ENCODE results near the gene EPHA6. TPM values are rescaled to one million over a fixed set of nuclear protein-coding genes. Genes with fewer than 3 reads are reported as not detected.

EPHA6 gene
- total RNA-seq, 1 experiment from 2014 or later = 1.1 TPM

GRCh38 chr3:97795951-97796350, 981.6 kb downstream of the EPHA6 start:
- no peak overlapping the region for H3K27ac Mint-ChIP-seq (ENCODE audit: unreplicated experiment)
- TF ChIP-seq CTCF (IDR thresholded peaks at IDR 0.05; ENCODE audit: unreplicated experiment) = no peak
- DNase-seq = no peak
- no TSS peak for BruUV-seq (replicated peaks)
- no peaks in the 10 kb centered on the region for H3K9me3 Mint-ChIP-seq (ENCODE audit: low read depth, unreplicated experiment)
- no peaks in the 10 kb centered on the region for H3K4me1 Mint-ChIP-seq (ENCODE audit: low read depth, unreplicated experiment)
- no peaks in the 10 kb centered on the region for H3K27me3 Mint-ChIP-seq (ENCODE audit: unreplicated experiment)
- CTCF ChIA-PET = interaction anchor here (1.9 kb wide), 1 partner anchor 228 kb away, joined by 4 read pairs; no protein-coding TSS in a partner anchor
- H3K36me3 Mint-ChIP-seq (ENCODE audit: insufficient read depth, unreplicated experiment) = no peaks in the 10 kb centered on the region
- intact Hi-C loops (cut with micrococcal nuclease; ENCODE audit: unreplicated experiment) = loop anchor here (5.0 to 10.0 kb wide), 2 partner anchors 101 to 149 kb away; no protein-coding TSS in a partner anchor
- H3K4me3 Mint-ChIP-seq (ENCODE audit: low read depth, unreplicated experiment) = no peak overlapping the region

Data from Calu3 (cell line).